K562 (cell line): ENCODE measurements around the gene NOXRED1.

Experiments used
- ATF2 ChIP-seq: sonication (generic); formaldehyde crosslinking; IDR thresholded peaks from 2 replicates; pipeline ENCODE4 v1.8.1; 2022; ENCODE audit warnings: missing genetic modification reagents
- CC2D1A ChIP-seq: fragments of 450-650 bp; IDR thresholded peaks from 2 replicates; pipeline ENCODE4 v1.6.1; 2017; ENCODE audit warnings: mild to moderate bottlenecking
- CTCF ChIP-seq, 3 experiments: IDR thresholded peaks in 2 of 3; conservative IDR thresholded peaks in 1 of 3; 2 replicates each; pipeline ENCODE4 v1.5.1; 2011 to 2012; ENCODE audit warnings: low read length in 3 of 3, mild to moderate bottlenecking in 3 of 3, control low read depth in 2 of 3, improper control_type of control experiment in 1 of 3, inconsistent platforms in 1 of 3, low read depth in 1 of 3, mixed read lengths in 1 of 3, moderate library complexity in 1 of 3; ENCODE audit not compliant: insufficient read depth in 2 of 3
- FOXP4 ChIP-seq: sonication (generic); formaldehyde crosslinking; IDR thresholded peaks from 2 replicates; pipeline ENCODE4 v1.8.0; 2022; ENCODE audit warnings: mild to moderate bottlenecking, missing genetic modification reagents, borderline replicate concordance
- HMG20B ChIP-seq: fragments of 250-450 bp; sonication (Bioruptor Pico); IDR thresholded peaks from 2 replicates; pipeline ENCODE4 v1.5.0; 2021; ENCODE audit warnings: mild to moderate bottlenecking
- MEF2A ChIP-seq: IDR thresholded peaks from 2 replicates; pipeline ENCODE4 v1.6.1; 2011; ENCODE audit warnings: low read depth, mild to moderate bottlenecking, low read length, moderate library complexity; ENCODE audit not compliant: control insufficient read depth
- MXI1 ChIP-seq: IDR thresholded peaks from 2 replicates; pipeline ENCODE4 v1.6.1; 2011; ENCODE audit warnings: low read depth, mild to moderate bottlenecking, improper control_type of control experiment, low read length
- POLR2A ChIP-seq: fragments of 450-650 bp; conservative IDR thresholded peaks from 2 replicates; pipeline ENCODE4 v1.6.1; 2016
- TFAM ChIP-seq: fragments of 250-450 bp; sonication (Bioruptor Pico); conservative IDR thresholded peaks from 2 replicates; pipeline ENCODE4 v1.5.0; 2021; ENCODE audit warnings: mild to moderate bottlenecking, moderate library complexity
- ZNF277 ChIP-seq: fragments of 250-450 bp; sonication (Bioruptor Pico); IDR thresholded peaks from 2 replicates; pipeline ENCODE4 v1.8.0; 2022; ENCODE audit warnings: inconsistent platforms, mild to moderate bottlenecking, moderate library complexity, borderline replicate concordance

- TF ChIP-seq HMG20B (CRISPR knock-in tag) (no peak), ZNF277 (CRISPR knock-in tag) (no peak), FOXP4 (CRISPR knock-in tag) (no peak), CC2D1A (no peak), POLR2A (no peak), CTCF (IDR thresholded peaks at IDR 0.05 in 2 of 3, conservative IDR thresholded peaks at IDR 0.05 in 1 of 3; ENCODE audit: insufficient read depth in 2 of 3, low read depth in 1 of 3, low read length in 3 of 3) (no peak), MEF2A (no peak), TFAM (CRISPR knock-in tag) (no peak), ATF2 (CRISPR knock-in tag) (no peak), MXI1 (no peak)
These were observed 59.2 kb downstream of the NOXRED1 start for GRCh38 chr14:77364146-77364545.
